Kidney (tissue), 14 donors: ENCODE data around the gene HRAS. TPM values are rescaled to one million over a fixed set of nuclear protein-coding genes. Genes with fewer than 3 reads are reported as not detected.

Source experiments
- DNase-seq, 5 donors: peaks; one replicate each; pipeline ENCODE4 v3.0.0-alpha.2; 2013 to 2020
- FAIRE-seq: peaks from 2 replicates; lab custom pipeline; 2012; peaks lifted over from hg19 to GRCh38; lab: Jason Lieb, UNC
- H3K27ac ChIP-seq, 2 donors: one replicate each; pipeline ENCODE4 v1.7.0; 2013; ENCODE audit warnings: low read depth in 2 of 2, low read length in 2 of 2, inconsistent platforms in 1 of 2
- H3K27me3 ChIP-seq: one replicate; pipeline ENCODE4 v1.7.1; 2013; ENCODE audit warnings: low read length, inconsistent platforms; ENCODE audit not compliant: control insufficient read depth, insufficient read depth
- H3K36me3 ChIP-seq, 3 donors: one replicate each; pipeline versions ENCODE4 v1.7.0 to v1.7.1; 2013; ENCODE audit warnings: low read length in 3 of 3, control low read depth in 1 of 3, inconsistent platforms in 1 of 3; ENCODE audit not compliant: insufficient read depth in 3 of 3, control insufficient read depth in 2 of 3
- H3K4me1 ChIP-seq, 3 donors: one replicate each; pipeline versions ENCODE4 v1.7.0 to v1.7.1; 2013; ENCODE audit warnings: low read length in 3 of 3, inconsistent platforms in 1 of 3, low read depth in 1 of 3; ENCODE audit not compliant: control insufficient read depth in 2 of 3, insufficient read depth in 2 of 3
- H3K4me3 ChIP-seq, 3 donors: one replicate each; pipeline versions ENCODE4 v1.7.0 to v1.8.1; 2013; ENCODE audit warnings: low read length in 3 of 3, control low read depth in 1 of 3, inconsistent platforms in 1 of 3
- H3K9ac ChIP-seq, 3 donors: one replicate each; pipeline versions ENCODE4 v1.7.0 to v1.7.1; 2013; ENCODE audit warnings: low read length in 3 of 3, control low read depth in 1 of 3, inconsistent platforms in 1 of 3
- H3K9me3 ChIP-seq, 3 donors: one replicate each; pipeline versions ENCODE4 v1.7.0 to v1.7.1; 2013; ENCODE audit warnings: low read length in 3 of 3, control low read depth in 1 of 3, inconsistent platforms in 1 of 3; ENCODE audit not compliant: control insufficient read depth in 2 of 3, insufficient read depth in 1 of 3
- CTCF ChIP-seq: IDR thresholded peaks from 3 replicates; pipeline ENCODE4 v1.5.1; 2012; ENCODE audit warnings: mild to moderate bottlenecking, moderate library complexity, borderline replicate concordance; ENCODE audit not compliant: insufficient read depth; ENCODE audit errors: extremely low read depth
- intact Hi-C: fragments of 100-400 bp; cut with DNase I; formaldehyde crosslinking; loops from one replicate; pipeline ENCODE4 v1.11.1; 2022
- polyA plus RNA-seq: library from polyadenylated mRNA; stranded (reverse); fragments of 350-450 nt; fragmentation: Illumina TruSeq; extraction: RNeasy Lipid Tissue Mini Kit (QIAGEN cat#74804); gene quantifications from one replicate; pipeline ENCODE4 v1.2.3, GENCODE V29; 2014; ENCODE audit warnings: low read depth, low replicate concordance; ENCODE audit not compliant: insufficient read depth
- total RNA-seq: library from RNA; stranded (reverse); fragmentation: NEBNext Ultra II Directional; extraction: Animal tissue kit (Norgen Biotek cat#: 25700); gene quantifications from one replicate; pipeline ENCODE4 v1.2.1, GENCODE V29; 2021
- donor health status: control.
- donor health status: control.
- donor health status: control.
- donor health status: control.
- donor health status: control.
- donor health status: DM: yes; HTN: yes; CAD: no.
- donor health status: Normal renal cell carcinoma (clear cell type).

HRAS gene
- total and polyA plus RNA-seq, 2 donors from 2014 or later: 66.1 to 100 TPM

GRCh38 chr11:526192-526591, 9.2 kb downstream of the HRAS start:
- no peaks in the 10 kb centered on the region for H3K4me1 ChIP-seq
- DNase-seq (peak in 1 of 5 donors; percentile 37), FAIRE-seq (no peak)
- H3K9ac ChIP-seq: no peak overlapping the region
- no peak for TF ChIP-seq CTCF
- H3K27me3 ChIP-seq: no peaks in the 10 kb centered on the region
- intact Hi-C loops: no loop called here
- H3K36me3 ChIP-seq: no peaks in the 10 kb centered on the region
- no peak overlapping the region for H3K4me3 ChIP-seq
- H3K27ac ChIP-seq: no peak overlapping the region
- H3K9me3 ChIP-seq: no peaks in the 10 kb centered on the region

GRCh38 chr11:521177-521688, 14.1 kb downstream of the HRAS start:
- no peak overlapping the region for H3K9ac ChIP-seq
- DNase-seq: no peak
- H3K27ac ChIP-seq: no peak overlapping the region
- H3K9me3 ChIP-seq: no peaks in the 10 kb centered on the region
- no peaks in the 10 kb centered on the region for H3K4me1 ChIP-seq
- intact Hi-C loops: no loop called here
- H3K27me3 ChIP-seq: no peaks in the 10 kb centered on the region
- H3K36me3 ChIP-seq: no peaks in the 10 kb centered on the region
- H3K4me3 ChIP-seq: no peak overlapping the region
- FAIRE-seq: no peak
- no peak for TF ChIP-seq CTCF

DNA sequence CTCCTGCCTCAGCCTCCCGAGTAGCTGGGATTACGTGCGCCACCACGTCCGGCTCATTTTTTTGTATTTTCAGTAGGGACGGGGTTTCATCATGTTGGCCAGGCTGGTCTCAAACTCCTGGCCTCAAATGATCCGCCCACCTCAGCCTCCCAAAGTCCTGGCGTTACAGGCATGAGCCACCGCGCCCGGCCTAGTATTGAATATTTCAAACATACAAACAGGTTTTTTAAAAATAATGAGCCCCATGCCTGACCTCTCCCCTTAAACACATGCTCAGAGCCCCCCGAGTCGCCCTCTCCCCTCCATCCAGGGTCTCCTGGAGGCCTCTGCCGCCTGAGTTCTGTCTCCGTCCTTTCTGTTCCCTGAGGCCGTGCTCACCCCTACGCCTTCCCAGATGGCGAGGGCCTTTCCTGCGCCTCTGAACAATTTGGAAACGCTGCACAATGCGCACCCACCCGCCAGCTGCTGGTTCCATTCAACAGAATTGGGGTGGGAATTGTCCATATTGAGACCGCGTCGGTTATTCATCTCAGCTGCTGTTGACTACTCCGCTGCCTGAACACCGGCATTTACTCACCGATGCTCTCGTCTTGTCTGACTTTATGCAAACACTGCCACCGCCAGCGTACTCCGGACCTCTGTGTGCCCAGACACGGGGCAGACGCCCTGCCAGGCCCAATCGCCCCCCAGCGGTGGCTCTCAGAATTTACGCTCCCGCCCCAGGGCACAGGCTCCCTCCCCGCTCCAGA, 14.8 kb downstream of the HRAS start:
- Histone ChIP-seq H3K36me3 (no peaks in the 10 kb centered on the region), H3K4me1 (no peaks in the 10 kb centered on the region), H3K27me3 (no peaks in the 10 kb centered on the region), H3K9ac (no peak overlapping the region), H3K27ac (no peak overlapping the region), H3K4me3 (no peak overlapping the region), H3K9me3 (no peaks in the 10 kb centered on the region)
- intact Hi-C loops: no loop called here
- TF ChIP-seq CTCF: no peak
- FAIRE-seq (no peak), DNase-seq (peak in 2 of 5 donors; percentile 43 to 74)
